GM12878 (cell line): ENCODE measurements around the gene CWC27. TPM values are rescaled to one million over a fixed set of nuclear protein-coding genes. Genes with fewer than 3 reads are reported as not detected.

ENCODE experiments used
- ATF2 ChIP-seq: IDR thresholded peaks from 2 replicates; pipeline ENCODE4 v1.6.1; 2012; ENCODE audit warnings: low read length, inconsistent platforms
- ATF7 ChIP-seq: fragments of 450-650 bp; IDR thresholded peaks from 2 replicates; pipeline ENCODE4 v1.6.1; 2016; ENCODE audit warnings: low read depth, mild to moderate bottlenecking
- BMI1 ChIP-seq: fragments of 450-650 bp; IDR thresholded peaks from 2 replicates; pipeline ENCODE4 v1.6.1; 2016; ENCODE audit warnings: mild to moderate bottlenecking, moderate library complexity, borderline replicate concordance
- BRCA1 ChIP-seq: IDR thresholded peaks from 2 replicates; pipeline ENCODE4 v1.6.1; 2011; ENCODE audit warnings: low read depth, low read length, improper control_type of control experiment
- JUND ChIP-seq: IDR thresholded peaks from 2 replicates; pipeline ENCODE4 v1.6.1; 2012; ENCODE audit warnings: low read depth, mild to moderate bottlenecking, low read length, improper control_type of control experiment, moderate library complexity
- NFXL1 ChIP-seq: fragments of 450-650 bp; IDR thresholded peaks from 2 replicates; pipeline ENCODE4 v1.6.1; 2017; ENCODE audit warnings: antibody characterized with exemption, mild to moderate bottlenecking, borderline replicate concordance
- NKRF ChIP-seq: fragments of 450-650 bp; conservative IDR thresholded peaks from 2 replicates; pipeline ENCODE4 v1.6.1; 2017; ENCODE audit warnings: mild to moderate bottlenecking, moderate library complexity
- NRF1 ChIP-seq: conservative IDR thresholded peaks from 2 replicates; pipeline ENCODE4 v1.6.1; 2011; ENCODE audit warnings: mild to moderate bottlenecking, low read depth, low read length, improper control_type of control experiment
- POLR2AphosphoS5 ChIP-seq: IDR thresholded peaks from 2 replicates; pipeline ENCODE4 v1.6.1; 2011; ENCODE audit warnings: mild to moderate bottlenecking, low read length, inconsistent platforms
- RB1 ChIP-seq: fragments of 450-650 bp; formaldehyde crosslinking; IDR thresholded peaks from 2 replicates; pipeline ENCODE4 v1.6.1; 2017; ENCODE audit warnings: mild to moderate bottlenecking, borderline replicate concordance
- RELA ChIP-seq: fragments of 450-650 bp; IDR thresholded peaks from 2 replicates; pipeline ENCODE4 v1.8.0; 2014; ENCODE audit warnings: borderline replicate concordance; ENCODE audit not compliant: partially characterized antibody
- SMC3 ChIP-seq: IDR thresholded peaks from 2 replicates; pipeline ENCODE4 v1.6.1; 2011; ENCODE audit warnings: low read length, improper control_type of control experiment, borderline replicate concordance
- TCF3 ChIP-seq: IDR thresholded peaks from 2 replicates; pipeline ENCODE4 v1.6.1; 2012; ENCODE audit warnings: low read depth, mild to moderate bottlenecking, low read length, borderline replicate concordance; ENCODE audit not compliant: insufficient read depth
- YBX1 ChIP-seq: fragments of 450-650 bp; IDR thresholded peaks from 2 replicates; pipeline ENCODE4 v1.6.1; 2016; ENCODE audit warnings: antibody characterized with exemption
- ZBTB40 ChIP-seq: fragments of 450-650 bp; IDR thresholded peaks from 2 replicates; pipeline ENCODE4 v1.6.1; 2016; ENCODE audit warnings: mild to moderate bottlenecking, moderate library complexity, borderline replicate concordance
- ZNF207 ChIP-seq: fragments of 450-650 bp; IDR thresholded peaks from 2 replicates; pipeline ENCODE4 v1.6.1; 2014; ENCODE audit warnings: antibody characterized with exemption, mild to moderate bottlenecking, borderline replicate concordance
- ZNF622 ChIP-seq: fragments of 450-650 bp; IDR thresholded peaks from 2 replicates; pipeline ENCODE4 v1.6.1; 2017; ENCODE audit warnings: mild to moderate bottlenecking, inconsistent platforms
- ZSCAN29 ChIP-seq: fragments of 450-650 bp; IDR thresholded peaks from 2 replicates; pipeline ENCODE4 v1.6.1; 2017; ENCODE audit warnings: mild to moderate bottlenecking, moderate library complexity
- ZZZ3 ChIP-seq: IDR thresholded peaks from 2 replicates; pipeline ENCODE4 v1.6.1; 2011; ENCODE audit warnings: low read depth; ENCODE audit not compliant: control insufficient read depth, insufficient read length
- polyA plus RNA-seq, 11 experiments: library from polyadenylated mRNA; depleted of rRNA in 4 of 11; unstranded in 6 of 11; stranded (reverse) in 5 of 11; fragments of >200 nt; fragmentation: Nextera tagmentation in 4 of 11; fragmentation: Illumina TruSeq in 1 of 11; extraction: Ambion mirVana in 4 of 11; extraction: Trizol in 1 of 11; gene quantifications; 1 replicate in 1 of 11; 2 replicates in 10 of 11; pipeline versions ENCODE4 v1.2.1 to v1.2.3, GENCODE V29; 2011 to 2016; ENCODE audit warnings: inconsistent platforms in 2 of 11, missing spikeins in 2 of 11, low read depth in 1 of 11
- total RNA-seq, 4 experiments: library from RNA; depleted of rRNA in 3 of 4; stranded (reverse); fragments of >200 nt in 3 of 4; fragmentation: Illumina TruSeq in 1 of 4; extraction: Trizol in 1 of 4; gene quantifications; 2 replicates each; pipeline versions ENCODE4 v1.2.1 to v1.2.3, GENCODE V29; 2013 to 2021

The CWC27 gene
- total and polyA plus RNA-seq, 10 of the 15 experiments (the other 5 are each of a cell fraction or from before 2014, with no cell fraction given): 21.7 to 61.9 (median 47.0) TPM

- no peak for TF ChIP-seq ZNF207
- no peak for TF ChIP-seq NRF1
- peak; percentile 83 for TF ChIP-seq ATF2
- no peak for TF ChIP-seq ZSCAN29
- TF ChIP-seq JUND: peak; percentile 55; the same call in 1 of the 2 replicates
- TF ChIP-seq YBX1: no peak
- no peak for TF ChIP-seq RB1
- TF ChIP-seq ZBTB40: no peak
- no peak for TF ChIP-seq ZNF622
- TF ChIP-seq SMC3: no peak
- TF ChIP-seq ZZZ3: no peak
- TF ChIP-seq NKRF: no peak
- no peak for TF ChIP-seq TCF3
- TF ChIP-seq BMI1: no peak
- no peak for TF ChIP-seq POLR2AphosphoS5
- no peak for TF ChIP-seq ATF7
- TF ChIP-seq BRCA1: no peak
- TF ChIP-seq RELA: no peak
- no peak for TF ChIP-seq NFXL1
Observed at GRCh38 chr5:64814073-64814472, 45.3 kb downstream of the CWC27 start (continued).
